HT-29 (cell line): ENCODE data around the gene CATSPER1. TPM values are rescaled to one million over a fixed set of nuclear protein-coding genes. Genes with fewer than 3 reads are reported as not detected.

Experiments
- DNase-seq: peaks from one replicate; pipeline ENCODE4 v3.0.0-alpha.2; 2015; ENCODE audit warnings: low spot score
- total RNA-seq: library from RNA; depleted of rRNA; stranded (reverse); fragments of >200 nt; shearing (Covaris generic); gene quantifications from 2 replicates; pipeline ENCODE4 v1.2.3, GENCODE V29; 2014; rRNA removed

Gene CATSPER1
- total RNA-seq, result 0.13 and 0.44 TPM in 2 replicates

DNA sequence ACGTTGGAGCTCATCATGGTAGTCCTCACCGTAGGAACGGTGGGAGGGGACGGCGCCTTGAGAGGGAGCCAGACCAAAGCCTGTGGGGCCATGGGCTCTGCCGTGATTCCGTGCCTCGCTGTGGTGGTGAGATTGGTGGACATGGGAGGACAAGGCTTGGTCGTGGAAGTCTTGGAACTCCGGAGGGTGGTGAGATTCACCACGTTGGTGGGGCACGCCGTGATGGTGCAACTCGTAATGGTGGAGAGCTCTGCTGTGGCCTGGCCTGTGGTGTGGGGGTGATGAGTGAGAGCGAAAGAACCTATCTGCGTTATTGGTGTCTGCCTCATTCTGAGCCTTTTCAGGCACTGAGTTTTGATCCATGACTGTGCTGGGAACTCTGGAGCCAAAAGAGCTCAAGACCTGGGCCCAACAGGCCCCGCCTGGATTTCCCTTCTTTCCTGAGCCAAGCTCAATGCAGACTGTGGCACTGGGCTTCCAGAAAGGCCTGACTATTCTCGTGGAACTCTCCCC lies at the start of gene CATSPER1:
Gene CATSPER1, minus strand, starts transcription at position 463 of the 513 bp plus-strand sequence. Its CDS starts 100 bp downstream, at position 363.
- no peak for DNase-seq

DNA sequence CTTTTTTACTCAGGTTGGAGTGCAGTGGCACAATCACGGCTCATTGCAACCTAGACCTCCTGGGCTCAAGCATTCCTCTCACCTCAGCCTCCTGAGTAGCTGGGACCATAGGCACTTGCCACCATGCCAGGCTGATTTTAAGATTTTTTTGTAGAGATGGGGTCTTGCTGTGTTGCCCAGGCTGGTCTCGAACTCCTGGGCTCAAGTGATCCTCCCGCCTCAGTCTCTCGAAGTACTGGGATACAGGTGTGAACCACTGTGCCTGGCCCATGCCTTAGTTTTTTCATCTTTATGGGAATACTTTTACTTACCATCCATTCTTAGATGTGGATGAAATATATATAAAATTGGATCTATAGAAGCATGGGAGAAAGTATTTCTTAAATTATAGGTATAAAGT lies 49.0 kb upstream of the CATSPER1 start:
- no peak for DNase-seq

GRCh38 chr11:66073669-66074068 lies 47.4 kb upstream of the CATSPER1 start:
- no peak for DNase-seq

DNA sequence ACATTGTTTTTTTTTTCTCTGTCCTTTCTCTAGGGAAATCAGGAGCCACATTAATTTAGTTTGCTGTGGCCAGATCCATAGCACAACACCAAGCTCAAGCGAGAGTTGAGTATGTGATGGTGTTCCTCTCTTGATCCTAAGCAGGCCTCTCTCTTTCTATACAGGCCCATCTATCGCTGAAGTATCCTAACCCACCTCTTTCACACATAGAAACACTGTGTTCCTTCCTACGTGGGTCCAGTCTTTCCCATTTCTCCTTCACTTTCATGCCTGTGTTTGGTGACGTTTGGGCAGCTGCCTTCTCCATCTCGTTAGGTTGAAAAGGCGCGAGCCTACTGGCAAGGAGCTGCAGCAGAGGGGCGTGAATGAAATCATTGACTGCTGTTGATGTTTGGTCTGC lies 46.2 kb upstream of the CATSPER1 start:
- DNase-seq, result no peak

- no peak for DNase-seq
Measured at GRCh38 chr11:66072081-66072480, 45.8 kb upstream of the CATSPER1 start.

DNA sequence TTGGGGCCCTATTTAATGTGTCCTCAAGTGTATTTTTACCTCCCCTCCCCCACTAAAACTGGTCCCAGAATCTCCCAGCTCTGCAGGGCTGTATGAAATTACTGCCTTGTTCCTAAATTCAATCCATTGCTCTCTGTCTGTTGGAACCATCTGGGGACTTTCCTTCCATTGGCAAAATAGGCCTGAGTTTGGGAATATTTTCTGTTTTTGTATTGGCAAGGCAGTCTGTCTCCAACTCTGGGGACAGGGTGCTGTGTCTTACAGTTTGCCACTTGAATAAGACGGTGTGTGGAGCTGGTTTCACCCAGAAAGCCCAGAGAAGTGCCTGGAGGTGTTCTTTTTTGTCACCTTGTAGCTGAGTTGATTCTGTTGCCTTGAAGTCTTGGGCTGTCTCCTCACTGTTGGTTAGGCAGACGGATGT lies 45.1 kb upstream of the CATSPER1 start:
- no peak for DNase-seq

- peak; percentile 47 for DNase-seq
Measured at GRCh38 chr11:66070604-66071380, 44.5 kb upstream of the CATSPER1 start.

DNA sequence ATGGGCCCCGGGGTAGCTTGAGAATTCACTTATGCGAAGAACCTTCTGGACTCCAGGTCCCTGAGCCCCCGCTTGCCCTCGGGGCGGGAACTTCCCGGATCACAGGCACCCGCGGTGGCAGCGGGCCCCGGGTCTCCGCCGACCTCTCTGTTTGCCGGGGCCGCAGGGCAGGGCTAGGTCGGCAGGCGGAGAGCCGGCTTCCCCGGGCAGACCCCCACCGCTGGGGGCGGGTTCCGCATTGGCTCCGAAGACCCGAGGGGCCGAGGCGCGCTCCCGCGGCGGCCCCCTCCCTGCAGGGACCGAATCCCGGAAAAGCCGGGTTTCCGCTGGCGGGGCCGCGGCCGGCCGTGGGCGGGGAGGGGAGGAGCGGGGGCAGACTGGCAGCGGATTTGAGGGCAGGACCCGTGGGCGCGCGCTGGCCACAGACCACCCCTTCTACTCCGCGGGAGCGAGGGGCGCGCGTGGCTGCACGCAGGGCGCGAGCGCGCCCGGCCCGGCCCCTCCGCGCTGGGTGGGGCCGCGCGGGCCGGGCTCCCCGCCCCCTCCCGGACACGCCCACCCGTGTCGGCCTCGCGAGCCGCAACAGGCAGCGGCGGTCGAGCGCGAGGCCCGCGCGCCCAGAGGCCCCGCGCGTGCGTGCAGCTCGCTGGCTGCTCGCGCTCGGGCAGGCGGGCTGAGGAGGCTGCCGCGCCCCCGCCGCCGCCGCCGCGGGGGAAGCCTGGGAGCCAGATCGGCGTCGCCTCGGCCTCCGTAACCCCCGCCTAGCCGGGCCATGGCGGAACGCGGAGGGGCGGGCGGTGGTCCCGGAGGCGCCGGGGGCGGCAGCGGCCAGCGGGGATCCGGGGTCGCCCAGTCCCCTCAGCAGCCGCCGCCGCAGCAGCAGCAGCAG lies 43.7 kb upstream of the CATSPER1 start, which contains the start of gene PACS1:
Gene PACS1, plus strand, starts transcription at position 558 of the 889 bp plus-strand sequence. Its CDS starts 215 bp downstream, at position 773.
- peak; percentile 57 for DNase-seq

- DNase-seq, result peak; percentile 47
Measured at GRCh38 chr11:66068923-66069714, 42.8 kb upstream of the CATSPER1 start.

GRCh38 chr11:66068154-66068821 lies 42.0 kb upstream of the CATSPER1 start:
- peak; percentile 91 for DNase-seq

DNA sequence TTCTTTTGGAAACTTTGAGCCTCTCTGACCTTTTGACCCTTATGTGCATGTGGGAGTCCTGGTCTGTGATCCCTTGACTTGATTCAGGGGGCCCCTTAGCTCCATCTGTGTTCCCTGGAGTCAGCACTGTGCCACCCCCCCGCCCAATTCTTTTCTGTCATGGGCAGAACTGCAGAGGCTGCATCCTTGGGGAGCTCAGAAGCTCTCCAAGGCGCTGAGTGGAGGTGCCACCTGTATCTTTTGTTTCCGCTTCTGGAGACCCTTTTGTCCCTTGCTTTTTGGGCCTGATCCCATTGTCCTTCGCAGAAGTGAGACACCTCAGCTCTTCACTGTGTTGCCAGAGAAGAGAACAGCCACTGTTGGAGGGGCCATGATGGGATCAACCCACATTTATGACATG lies 41.4 kb upstream of the CATSPER1 start:
- no peak for DNase-seq

GRCh38 chr11:66066751-66067150 lies 40.5 kb upstream of the CATSPER1 start:
- DNase-seq, result no peak

- DNase-seq, result no peak
Measured at GRCh38 chr11:66064571-66064970, 38.3 kb upstream of the CATSPER1 start.

- DNase-seq, result no peak
Measured at GRCh38 chr11:66063900-66064299, 37.6 kb upstream of the CATSPER1 start.

- no peak for DNase-seq
Measured at GRCh38 chr11:66062408-66062807, 36.1 kb upstream of the CATSPER1 start.

DNA sequence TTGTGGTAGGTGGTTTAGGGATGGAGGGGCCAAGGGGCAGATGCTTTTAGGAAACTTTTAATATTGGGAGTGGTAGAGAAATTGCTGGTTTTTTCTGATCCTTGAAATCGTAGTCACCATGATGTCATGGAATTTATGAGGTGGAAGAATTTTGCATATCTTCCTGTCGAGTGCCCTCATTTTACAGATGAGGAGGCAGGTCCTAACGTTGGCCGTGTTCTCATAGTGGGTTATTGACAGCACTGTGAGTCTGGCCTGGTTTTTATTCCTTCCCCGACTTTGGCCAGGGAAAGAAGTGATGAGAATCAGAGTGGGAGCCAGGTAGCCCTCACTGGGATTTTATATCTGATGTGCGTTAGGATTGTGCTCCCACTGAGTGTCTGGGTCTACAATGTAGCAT lies 35.0 kb upstream of the CATSPER1 start:
- DNase-seq, result no peak

DNA sequence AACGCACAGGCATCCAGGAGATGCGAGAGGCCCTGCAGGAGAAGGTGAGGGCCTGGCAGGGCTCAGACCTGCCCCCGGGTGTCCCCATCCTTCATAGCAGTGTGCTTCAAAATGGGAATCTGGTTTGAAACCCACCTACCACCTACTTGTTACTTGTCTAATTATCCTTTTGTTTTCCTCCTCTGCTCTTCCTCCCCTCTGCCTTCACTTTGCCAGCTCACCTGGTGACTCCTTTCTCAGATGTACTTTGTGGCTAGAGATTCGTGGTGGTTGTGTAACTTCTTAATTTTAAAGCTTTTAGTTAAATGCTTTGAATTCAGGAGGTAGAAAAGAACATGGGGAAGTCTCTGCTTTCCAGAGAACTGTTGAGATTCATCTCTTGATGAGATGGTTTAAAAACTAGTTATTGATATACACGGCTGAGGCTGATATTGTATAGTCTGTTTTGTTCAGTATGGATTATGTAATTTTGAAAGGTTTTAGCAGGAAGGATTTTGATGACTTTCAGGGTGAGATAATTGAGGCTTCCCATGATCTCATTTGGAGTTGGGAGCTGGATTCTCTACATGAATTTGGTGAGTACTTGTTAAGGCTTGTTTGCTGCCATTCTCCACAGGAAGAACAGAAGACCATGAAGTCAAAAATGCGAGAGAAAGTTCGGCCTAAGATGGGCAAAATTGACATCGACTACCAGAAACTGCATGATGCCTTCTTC lies 33.8 kb upstream of the CATSPER1 start:
- DNase-seq, result no peak

- DNase-seq, result no peak
Measured at GRCh38 chr11:66056501-66056900, 30.2 kb upstream of the CATSPER1 start.

DNA sequence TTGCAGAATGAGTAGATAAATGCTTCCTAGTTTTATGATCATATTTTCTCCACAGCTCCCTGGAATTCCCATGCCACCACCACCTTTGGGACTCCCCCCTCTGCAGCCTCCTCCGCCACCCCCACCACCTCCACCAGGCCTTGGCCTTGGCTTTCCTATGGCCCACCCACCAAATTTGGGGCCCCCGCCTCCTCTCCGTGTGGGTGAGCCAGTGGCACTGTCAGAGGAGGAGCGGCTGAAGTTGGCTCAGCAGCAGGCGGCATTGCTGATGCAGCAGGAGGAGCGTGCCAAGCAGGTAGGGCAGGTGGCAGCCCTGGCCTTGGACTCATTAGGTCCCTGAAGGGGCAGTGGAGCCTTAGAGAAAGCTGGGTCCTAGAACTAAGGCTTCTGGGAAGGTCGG lies 28.7 kb upstream of the CATSPER1 start:
- DNase-seq, result no peak

DNA sequence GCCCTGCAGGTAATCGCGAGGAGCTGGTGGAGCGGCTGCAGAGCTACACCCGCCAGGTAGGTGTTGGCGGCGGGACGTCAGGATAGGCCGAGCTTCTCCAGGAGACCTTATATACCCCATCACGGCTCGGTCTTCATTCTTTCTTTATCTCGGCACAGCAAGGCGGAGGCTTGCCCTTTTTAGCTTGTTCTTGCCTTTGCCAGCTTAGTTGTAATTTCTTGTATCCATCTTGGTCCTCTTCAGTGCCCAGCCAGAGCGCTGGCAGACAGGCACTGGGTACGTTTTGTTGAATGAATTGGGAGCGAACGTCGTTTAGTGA lies 26.3 kb upstream of the CATSPER1 start:
- no peak for DNase-seq
